CD1c-positive myeloid dendritic cell (primary cell): ENCODE measurements around the gene CEP120.

Experiments used
- DNase-seq: peaks from one replicate; pipeline ENCODE4 v3.0.0-alpha.2; 2016; ENCODE audit errors: extremely low spot score

CEP120 gene

DNA sequence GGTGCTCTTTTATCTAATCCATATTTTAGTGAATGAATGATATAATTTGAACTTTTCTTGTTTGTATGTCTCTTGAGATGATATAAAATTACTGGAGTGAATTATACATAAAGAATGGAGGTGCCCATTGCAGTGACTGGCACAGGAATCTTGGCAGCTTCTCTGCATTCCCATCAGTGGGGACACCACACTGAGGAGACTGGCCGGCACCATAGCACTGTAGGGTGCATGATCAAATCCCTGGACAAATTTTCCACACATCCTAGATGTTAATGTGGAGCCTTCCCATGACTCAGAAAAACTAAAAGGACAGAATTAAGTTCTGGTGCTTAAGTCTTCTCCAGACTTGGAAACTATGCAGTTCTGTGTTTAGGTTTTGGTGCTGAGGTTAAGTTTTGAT is 124.1 kb downstream of the CEP120 start:
- DNase-seq = no peak

DNA sequence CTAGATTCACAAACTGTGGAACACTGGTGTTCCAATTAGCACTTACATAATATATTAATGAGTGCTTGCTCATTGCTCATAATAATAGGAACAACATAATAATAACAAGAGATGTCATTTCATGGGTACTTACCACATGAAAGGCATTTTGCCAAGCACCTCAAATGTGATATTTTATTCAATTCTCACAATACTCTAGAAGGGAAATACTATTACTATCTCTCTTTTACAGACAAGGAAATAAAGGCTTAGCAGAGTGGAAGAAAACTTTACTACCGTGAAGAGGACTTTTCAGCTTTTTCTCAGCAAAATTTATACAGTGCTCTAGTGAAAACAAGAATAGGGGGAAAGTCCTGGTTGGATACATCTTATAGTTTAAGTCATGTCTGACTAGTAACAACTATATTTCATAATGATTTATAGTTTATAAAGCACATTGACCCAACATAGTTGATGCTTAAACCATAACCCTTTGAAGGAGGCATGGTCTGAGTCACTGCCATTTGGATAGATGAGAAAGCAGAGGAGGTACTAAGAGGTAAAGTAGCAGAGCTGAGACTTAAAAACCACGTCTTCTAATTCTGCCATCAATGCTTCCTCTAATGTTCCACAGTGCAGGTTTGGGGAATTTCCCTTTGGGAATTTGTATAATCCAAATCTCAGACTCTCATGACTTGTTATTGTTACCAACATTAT is 124.7 kb downstream of the CEP120 start:
- no peak for DNase-seq

DNA sequence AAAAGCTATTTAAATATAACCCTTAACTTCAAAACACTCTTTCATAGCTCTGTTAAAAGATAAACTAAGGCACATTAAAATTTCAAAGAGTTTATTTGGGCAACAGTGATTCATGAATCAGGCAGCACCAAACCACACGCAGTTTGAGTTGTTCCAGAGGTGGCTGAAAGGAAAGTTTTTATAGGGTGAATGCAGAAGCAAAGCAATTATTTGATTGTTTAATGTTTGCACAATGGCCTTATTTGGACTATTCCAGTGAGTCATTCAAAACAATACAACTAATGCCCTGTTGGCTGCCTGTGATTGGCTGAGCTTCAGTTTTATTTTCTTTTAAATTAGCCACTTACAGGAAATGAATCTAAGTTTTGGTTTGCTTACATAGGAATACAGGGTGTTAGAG is 125.3 kb downstream of the CEP120 start:
- no peak for DNase-seq

DNA sequence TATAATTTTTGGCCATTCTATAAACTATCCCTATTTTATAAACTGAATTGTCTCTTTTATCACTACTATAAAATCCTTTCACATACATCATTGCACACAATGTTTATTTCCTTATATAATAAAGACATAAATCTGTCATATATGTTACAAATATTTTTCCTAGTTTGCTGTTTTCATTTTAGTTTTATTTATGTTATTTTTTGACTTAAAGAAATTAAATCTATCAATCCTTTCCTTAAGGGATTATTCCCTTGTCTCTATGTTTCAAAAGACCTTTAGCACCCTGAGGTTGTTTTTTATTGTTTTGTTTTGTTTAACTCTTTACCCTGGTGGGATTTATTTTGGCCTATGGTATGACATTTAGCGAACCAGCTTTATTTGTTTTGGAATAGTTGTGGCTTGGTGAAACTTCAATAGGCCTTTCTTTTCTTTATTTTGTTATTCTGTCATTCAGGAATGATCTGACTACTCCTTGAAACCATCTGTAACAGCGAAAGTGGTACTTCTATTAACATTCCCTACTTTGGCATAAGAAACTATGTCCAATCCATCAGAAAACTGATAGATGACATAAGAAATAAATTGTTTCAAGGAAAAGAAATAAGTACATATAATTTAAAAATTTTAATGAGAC is 125.9 kb downstream of the CEP120 start:
- DNase-seq = no peak
